Activated T-helper 17 cell treated with anti-CD3 and anti-CD28 coated beads, Interleukin-2, amount 50 U/mL, for 72 hours (primary cell): ENCODE results near the gene UQCC2. TPM values are rescaled to one million over a fixed set of nuclear protein-coding genes. Genes with fewer than 3 reads are reported as not detected.
A peak's percentile ranks its signal among the peaks of the same experiment; 100 is the strongest.

Source experiments
- ATAC-seq: fragments of 150-1000 bp; cut with Tn5 transposase; replicated peaks from 2 replicates; pipeline ENCODE4 v1.10.0; 2021; ENCODE audit warnings: mild to moderate bottlenecking, moderate library complexity
- H3K27ac Mint-ChIP-seq: one replicate; pipeline ENCODE4 v1.8.0; 2022; ENCODE audit warnings: mixed read lengths
- H3K27me3 Mint-ChIP-seq: one replicate; pipeline ENCODE4 v1.8.0; 2022; ENCODE audit warnings: mixed read lengths
- H3K36me3 Mint-ChIP-seq: one replicate; pipeline ENCODE4 v1.8.0; 2022; ENCODE audit warnings: low read depth, mild to moderate bottlenecking, mixed read lengths
- H3K4me1 Mint-ChIP-seq: one replicate; pipeline ENCODE4 v1.8.0; 2022; ENCODE audit warnings: mixed read lengths
- H3K4me3 Mint-ChIP-seq: one replicate; pipeline ENCODE4 v1.8.0; 2022; ENCODE audit warnings: mild to moderate bottlenecking, mixed read lengths
- H3K9me3 Mint-ChIP-seq: one replicate; pipeline ENCODE4 v1.8.0; 2022; ENCODE audit warnings: mixed read lengths
- total RNA-seq, 2 donors: library from RNA; stranded (reverse); gene quantifications; one replicate each; pipeline ENCODE4 v1.2.3, GENCODE V29; 2022

The UQCC2 gene
- total RNA-seq, 2 donors from 2014 or later, result 65.5 to 112 TPM

DNA sequence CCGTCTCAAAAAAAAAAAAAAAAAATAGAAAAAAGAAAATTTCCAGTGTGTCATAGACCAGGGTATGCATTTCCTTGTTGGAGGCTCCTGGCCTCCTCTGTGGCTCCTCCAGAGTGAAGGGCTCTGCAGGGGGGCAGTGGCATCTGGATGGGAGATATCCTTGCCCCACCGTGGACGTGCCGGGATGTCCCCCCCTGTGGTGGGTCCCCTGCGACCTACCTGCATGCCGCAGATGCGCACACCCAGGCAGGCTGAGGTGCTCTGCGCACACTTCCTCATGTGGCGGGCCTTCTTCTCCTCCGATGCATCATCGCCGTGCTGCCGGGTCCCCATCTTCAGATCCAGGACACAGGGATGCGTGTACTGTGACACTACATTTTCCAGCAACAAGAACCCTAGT, 13.7 kb upstream of the UQCC2 start:
- Mint-ChIP-seq H3K27me3 (peaks cover 17% of the 10 kb centered on the region), H3K4me3 (no peak overlapping the region)

GRCh38 chr6:33724102-33725023, 12.9 kb upstream of the UQCC2 start:
- Mint-ChIP-seq H3K9me3 (no peaks in the 10 kb centered on the region), H3K36me3 (no peaks in the 10 kb centered on the region), H3K27me3 (peaks cover 20% of the 10 kb centered on the region), H3K4me1 (peaks cover 6% of the 10 kb centered on the region), H3K4me3 (no peak overlapping the region), H3K27ac (peak overlapping the region; percentile 13)
- ATAC-seq, result no peak

More for the DNA sequence above, 13.7 kb upstream of the UQCC2 start:
- no peak for ATAC-seq
- Mint-ChIP-seq H3K36me3 (no peaks in the 10 kb centered on the region), H3K4me1 (peaks cover 6% of the 10 kb centered on the region), H3K27ac (no peak overlapping the region), H3K9me3 (no peaks in the 10 kb centered on the region)

- no peak for ATAC-seq
- no peaks in the 10 kb centered on the region for H3K9me3 Mint-ChIP-seq
- H3K4me1 Mint-ChIP-seq, result peaks cover 6% of the 10 kb centered on the region
- no peaks in the 10 kb centered on the region for H3K36me3 Mint-ChIP-seq
- H3K4me3 Mint-ChIP-seq, result no peak overlapping the region
- H3K27ac Mint-ChIP-seq, result no peak overlapping the region
- peaks cover 20% of the 10 kb centered on the region for H3K27me3 Mint-ChIP-seq
Observed at GRCh38 chr6:33723371-33724085, 12.0 kb upstream of the UQCC2 start.

GRCh38 chr6:33722103-33722623, 10.7 kb upstream of the UQCC2 start:
- no peaks in the 10 kb centered on the region for H3K9me3 Mint-ChIP-seq
- peaks cover 6% of the 10 kb centered on the region for H3K4me1 Mint-ChIP-seq
- no peak overlapping the region for H3K4me3 Mint-ChIP-seq
- H3K27me3 Mint-ChIP-seq, result peaks cover 20% of the 10 kb centered on the region
- no peak for ATAC-seq
- H3K36me3 Mint-ChIP-seq, result no peaks in the 10 kb centered on the region
- H3K27ac Mint-ChIP-seq, result no peak overlapping the region

DNA sequence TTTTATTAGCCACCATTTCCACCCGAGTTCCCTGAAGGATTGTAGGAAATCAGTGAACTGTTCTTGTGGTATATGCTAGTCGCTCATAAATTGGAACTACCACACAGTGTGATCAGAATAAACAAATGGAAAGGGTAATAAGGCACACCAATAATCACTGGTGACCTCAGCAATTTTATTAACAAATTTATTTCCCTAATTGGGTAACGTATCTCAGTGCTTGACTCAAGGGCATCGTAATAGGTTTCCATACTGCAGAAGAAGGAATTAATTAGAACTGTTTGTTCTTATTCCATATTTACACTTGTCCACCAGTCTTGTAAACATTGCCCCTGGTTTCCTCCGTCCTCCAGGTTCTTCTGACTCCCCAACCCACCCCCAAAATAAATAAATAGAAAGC, 10.0 kb upstream of the UQCC2 start:
- H3K4me1 Mint-ChIP-seq, result peaks cover 6% of the 10 kb centered on the region
- ATAC-seq, result no peak
- no peak overlapping the region for H3K4me3 Mint-ChIP-seq
- peaks cover 18% of the 10 kb centered on the region for H3K27me3 Mint-ChIP-seq
- no peak overlapping the region for H3K27ac Mint-ChIP-seq
- H3K36me3 Mint-ChIP-seq, result no peaks in the 10 kb centered on the region
- H3K9me3 Mint-ChIP-seq, result no peaks in the 10 kb centered on the region

DNA sequence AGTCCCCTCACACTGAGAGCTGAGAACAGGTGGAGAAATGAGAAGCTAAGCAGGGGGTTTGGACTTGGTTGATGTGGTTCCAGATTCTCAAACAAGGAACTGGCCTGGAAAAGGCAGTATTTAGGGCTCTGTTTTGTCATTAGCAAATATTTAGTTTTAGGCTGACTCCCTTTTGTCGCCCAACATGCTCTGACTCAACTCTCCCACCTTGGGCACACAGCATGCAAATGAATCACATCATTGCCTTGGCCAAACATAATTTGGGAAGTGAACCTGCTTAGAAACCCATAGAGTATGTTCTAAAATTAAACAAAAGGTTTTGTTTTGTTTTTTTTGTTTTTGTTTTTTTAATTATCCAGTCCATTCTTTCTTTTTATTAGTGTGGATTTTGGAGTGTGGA, 9.5 kb upstream of the UQCC2 start:
- H3K9me3 Mint-ChIP-seq, result no peaks in the 10 kb centered on the region
- ATAC-seq, result no peak
- H3K27ac Mint-ChIP-seq, result no peak overlapping the region
- H3K27me3 Mint-ChIP-seq, result peaks cover 15% of the 10 kb centered on the region
- no peaks in the 10 kb centered on the region for H3K36me3 Mint-ChIP-seq
- H3K4me1 Mint-ChIP-seq, result peaks cover 6% of the 10 kb centered on the region
- no peak overlapping the region for H3K4me3 Mint-ChIP-seq

DNA sequence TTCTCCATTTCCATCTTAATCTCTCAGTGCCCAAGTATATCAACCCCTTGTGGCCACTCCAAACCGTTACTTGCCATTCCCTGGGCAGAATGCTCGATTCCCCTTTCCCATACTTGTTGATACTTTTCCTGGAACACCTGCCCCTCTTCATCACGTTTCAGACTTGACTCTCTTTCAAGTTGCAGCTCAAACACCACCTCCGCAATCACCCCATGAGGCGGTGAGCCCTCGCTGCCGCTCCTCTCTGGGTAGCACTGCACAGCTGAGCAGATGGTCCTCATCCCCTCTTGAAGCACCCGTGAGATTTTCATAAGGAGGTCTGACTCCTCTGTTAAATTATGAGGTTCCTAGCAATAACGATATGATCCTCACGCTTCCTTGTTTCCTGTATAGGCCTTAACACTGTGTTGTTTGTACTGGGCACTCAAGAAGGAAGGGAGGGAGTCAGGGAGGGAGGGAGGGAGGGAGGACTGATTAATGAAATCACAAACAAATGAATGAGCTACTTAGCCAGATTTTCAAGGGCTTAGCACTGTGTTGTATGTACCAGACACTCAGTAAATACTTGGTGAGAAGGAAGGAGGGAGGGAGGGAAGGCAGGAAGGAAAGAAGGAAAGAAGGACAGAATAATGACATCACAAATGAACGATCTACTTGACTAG, 8.0 kb upstream of the UQCC2 start:
- Mint-ChIP-seq H3K36me3 (no peaks in the 10 kb centered on the region), H3K4me3 (no peak overlapping the region), H3K9me3 (no peaks in the 10 kb centered on the region), H3K27ac (no peak overlapping the region), H3K27me3 (peaks cover 14% of the 10 kb centered on the region), H3K4me1 (peaks cover 5% of the 10 kb centered on the region)
- no peak for ATAC-seq

DNA sequence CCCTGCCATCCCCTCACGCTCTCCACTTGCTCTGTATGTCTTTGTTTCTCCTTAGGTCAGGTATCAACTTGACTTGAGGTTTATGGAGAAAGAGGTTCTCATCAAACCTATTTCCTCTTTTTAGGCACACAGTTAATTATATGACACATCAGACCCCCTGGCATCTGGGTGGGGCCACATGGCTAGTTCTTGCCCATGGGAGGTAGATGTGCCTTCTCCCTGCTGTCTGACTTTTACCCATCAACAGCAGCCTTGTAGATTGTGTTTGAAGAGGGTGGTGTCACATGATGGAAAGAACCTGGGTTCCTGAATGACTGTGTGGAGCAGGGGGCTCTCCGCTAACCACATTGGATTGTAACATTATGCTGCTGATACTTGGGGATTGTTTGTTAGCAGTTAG, 7.2 kb upstream of the UQCC2 start:
- Mint-ChIP-seq H3K27ac (no peak overlapping the region), H3K27me3 (peaks cover 9% of the 10 kb centered on the region), H3K4me3 (no peak overlapping the region), H3K9me3 (no peaks in the 10 kb centered on the region), H3K36me3 (no peaks in the 10 kb centered on the region), H3K4me1 (no peaks in the 10 kb centered on the region)
- no peak for ATAC-seq

- no peaks in the 10 kb centered on the region for H3K9me3 Mint-ChIP-seq
- H3K4me3 Mint-ChIP-seq, result no peak overlapping the region
- no peak overlapping the region for H3K27ac Mint-ChIP-seq
- ATAC-seq, result no peak
- H3K27me3 Mint-ChIP-seq, result peaks cover 7% of the 10 kb centered on the region
- no peaks in the 10 kb centered on the region for H3K36me3 Mint-ChIP-seq
- H3K4me1 Mint-ChIP-seq, result no peaks in the 10 kb centered on the region
Observed at GRCh38 chr6:33717934-33718455, 6.5 kb upstream of the UQCC2 start.

- Mint-ChIP-seq H3K27me3 (peaks cover 7% of the 10 kb centered on the region), H3K27ac (no peak overlapping the region), H3K36me3 (no peaks in the 10 kb centered on the region), H3K4me1 (peaks cover 1% of the 10 kb centered on the region), H3K9me3 (no peaks in the 10 kb centered on the region), H3K4me3 (no peak overlapping the region)
- ATAC-seq, result no peak
Observed at GRCh38 chr6:33716890-33717632, 5.6 kb upstream of the UQCC2 start.

DNA sequence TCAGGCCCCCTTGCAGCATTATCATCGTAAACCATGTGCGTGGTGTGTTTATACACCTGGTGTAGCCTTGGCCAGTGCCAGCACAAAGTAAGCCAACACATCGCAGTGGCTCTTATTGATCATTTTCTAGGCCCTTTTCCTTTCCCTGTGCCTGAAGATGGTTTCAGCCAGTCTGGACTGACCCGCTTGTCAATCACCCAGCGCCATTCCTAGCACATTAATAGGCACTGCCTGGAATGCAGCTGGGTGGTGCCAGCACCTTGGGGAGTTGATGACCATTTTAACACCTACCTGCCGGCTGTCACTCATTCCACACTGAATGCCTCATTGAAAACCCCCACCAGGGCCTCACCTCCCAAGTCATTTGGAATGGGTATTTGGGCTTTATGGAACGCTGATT, 4.9 kb upstream of the UQCC2 start:
- H3K9me3 Mint-ChIP-seq, result no peaks in the 10 kb centered on the region
- no peak overlapping the region for H3K27ac Mint-ChIP-seq
- H3K4me1 Mint-ChIP-seq, result peaks cover 5% of the 10 kb centered on the region
- peaks cover 4% of the 10 kb centered on the region for H3K36me3 Mint-ChIP-seq
- H3K27me3 Mint-ChIP-seq, result peaks cover 7% of the 10 kb centered on the region
- H3K4me3 Mint-ChIP-seq, result no peak overlapping the region
- ATAC-seq, result no peak

DNA sequence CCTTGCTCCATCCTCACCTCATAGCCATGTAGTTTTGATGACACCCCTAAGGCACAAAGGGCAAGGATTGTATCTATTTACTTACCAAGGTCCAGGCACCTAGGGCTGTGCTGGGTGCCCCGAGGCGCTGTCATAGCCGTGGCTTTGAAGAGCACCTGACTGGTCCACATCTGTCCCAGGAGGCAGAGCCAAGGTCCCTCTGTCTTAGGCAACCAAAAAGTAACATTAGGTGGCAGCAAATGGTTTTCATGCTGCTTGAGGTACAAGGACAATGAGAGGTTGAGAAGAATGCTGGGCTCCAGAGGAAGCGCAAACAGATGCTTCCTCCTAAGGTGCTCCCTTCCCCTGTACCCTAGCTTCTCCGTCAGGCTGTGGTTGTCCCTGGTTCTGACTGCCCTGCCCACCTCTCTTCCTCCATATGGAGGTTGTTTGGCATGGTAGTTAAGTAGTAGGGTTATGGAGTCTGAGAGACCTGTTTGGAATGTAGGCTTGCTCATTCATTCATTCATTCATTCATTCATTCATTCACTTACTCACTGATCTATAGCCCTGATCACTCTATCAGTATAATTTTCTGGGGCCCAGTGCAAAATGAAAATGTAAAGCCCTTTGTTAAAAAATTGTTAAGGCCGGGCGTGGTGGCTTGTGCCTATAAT, 3.0 kb upstream of the UQCC2 start:
- peaks cover 23% of the 10 kb centered on the region for H3K36me3 Mint-ChIP-seq
- H3K27me3 Mint-ChIP-seq, result no peaks in the 10 kb centered on the region
- H3K27ac Mint-ChIP-seq, result no peak overlapping the region
- no peaks in the 10 kb centered on the region for H3K9me3 Mint-ChIP-seq
- no peak for ATAC-seq
- no peak overlapping the region for H3K4me3 Mint-ChIP-seq
- peaks cover 17% of the 10 kb centered on the region for H3K4me1 Mint-ChIP-seq

GRCh38 chr6:33713786-33714185, 2.3 kb upstream of the UQCC2 start:
- no peaks in the 10 kb centered on the region for H3K27me3 Mint-ChIP-seq
- no peak for ATAC-seq
- H3K4me1 Mint-ChIP-seq, result peaks cover 22% of the 10 kb centered on the region
- H3K36me3 Mint-ChIP-seq, result peaks cover 30% of the 10 kb centered on the region
- H3K4me3 Mint-ChIP-seq, result no peak overlapping the region
- no peak overlapping the region for H3K27ac Mint-ChIP-seq
- H3K9me3 Mint-ChIP-seq, result no peaks in the 10 kb centered on the region
